Right atrium auricular region (tissue), 2 donors: ENCODE measurements around the gene RPRD2. TPM values are rescaled to one million over a fixed set of nuclear protein-coding genes. Genes with fewer than 3 reads are reported as not detected.
A peak's percentile ranks its signal among the peaks of the same experiment; 100 is the strongest.

ENCODE experiments used
- DNase-seq: peaks from one replicate; pipeline ENCODE4 v3.0.0-alpha.2; 2019; ENCODE audit warnings: low spot score
- H3K27ac ChIP-seq, 2 donors: fragments of 200-600 bp; sonication (generic); 1 replicate in 1 of 2; 2 replicates in 1 of 2; pipeline ENCODE4 v1.5.1; 2016 to 2019
- H3K27me3 ChIP-seq, 2 donors: fragments of 200-600 bp; sonication (generic); one replicate each; pipeline versions ENCODE4 v1.5.1 to v1.6.0; 2017 to 2019
- H3K36me3 ChIP-seq: fragments of 200-600 bp; sonication (generic); one replicate; pipeline ENCODE4 v1.5.1; 2016
- H3K4me1 ChIP-seq, 2 donors: fragments of 200-600 bp; sonication (generic); one replicate each; pipeline versions ENCODE4 v1.5.1 to v1.6.0; 2017 to 2019
- H3K4me3 ChIP-seq, 2 donors: fragments of 200-600 bp; sonication (generic); 1 replicate in 1 of 2; 2 replicates in 1 of 2; pipeline ENCODE4 v1.5.1; 2017 to 2019; ENCODE audit warnings: mild to moderate bottlenecking in 1 of 2, moderate library complexity in 1 of 2
- H3K9me3 ChIP-seq, 2 donors: fragments of 200-600 bp; sonication (generic); one replicate each; pipeline ENCODE4 v1.5.1; 2019
- CTCF ChIP-seq, 2 donors: fragments of 200-600 bp; sonication (generic); IDR thresholded peaks; one replicate each; pipeline ENCODE4 v1.5.1; 2019; ENCODE audit warnings: antibody characterized with exemption in 2 of 2
- total RNA-seq, 2 donors: library from RNA; depleted of rRNA; stranded (reverse); fragments of >200 nt; gene quantifications; one replicate each; pipeline ENCODE4 v1.1.0, GENCODE V29; 2016

The RPRD2 gene
- total RNA-seq, 2 donors from 2014 or later: 18.5 to 24.0 TPM

GRCh38 chr1:150498342-150498741, 134.4 kb downstream of the RPRD2 start:
- DNase-seq: no peak
- Histone ChIP-seq H3K9me3 (no peaks in the 10 kb centered on the region), H3K27ac (no peak overlapping the region), H3K4me1 (no peaks in the 10 kb centered on the region), H3K27me3 (no peaks in the 10 kb centered on the region), H3K36me3 (peaks cover 46% of the 10 kb centered on the region), H3K4me3 (no peak overlapping the region)
- no peak for TF ChIP-seq CTCF (IDR thresholded peaks at IDR 0.05)

- peaks cover 0 to 30% of the 10 kb centered on the region in 2 donors for H3K4me1 ChIP-seq
- H3K4me3 ChIP-seq: no peak overlapping the region
- TF ChIP-seq CTCF (IDR thresholded peaks at IDR 0.05): no peak
- H3K27ac ChIP-seq: no peak overlapping the region
- DNase-seq: no peak
- peaks cover 34% of the 10 kb centered on the region for H3K36me3 ChIP-seq
- H3K9me3 ChIP-seq: no peaks in the 10 kb centered on the region
- no peaks in the 10 kb centered on the region for H3K27me3 ChIP-seq
Measured at GRCh38 chr1:150505431-150505830, 141.5 kb downstream of the RPRD2 start.

- peak within 1 kb of the TSS; percentile 75 to 84 for H3K27ac ChIP-seq
- no peak for TF ChIP-seq CTCF (IDR thresholded peaks at IDR 0.05)
- no peaks in the 10 kb centered on the region for H3K27me3 ChIP-seq
- DNase-seq: peak; percentile 85
- H3K4me3 ChIP-seq: peak within 1 kb of the TSS; percentile 38 to 42
- H3K9me3 ChIP-seq: no peaks in the 10 kb centered on the region
- peaks cover 0 to 33% of the 10 kb centered on the region in 2 donors for H3K4me1 ChIP-seq
- peaks cover 26% of the 10 kb centered on the region for H3K36me3 ChIP-seq
Measured at GRCh38 chr1:150507912-150508864, 144.2 kb downstream of the RPRD2 start, which contains the start of gene ECM1. Gene ECM1 (plus strand): TSS chr1:150508109. CDS start chr1:150508210, 101 bp downstream.

GRCh38 chr1:150508982-150509381, 145.0 kb downstream of the RPRD2 start:
- peaks cover 26% of the 10 kb centered on the region for H3K36me3 ChIP-seq
- H3K27ac ChIP-seq: peak overlapping the region; percentile 75 to 84
- H3K4me3 ChIP-seq: peak overlapping the region; percentile 38 to 42

GRCh38 chr1:150511551-150511950, 147.6 kb downstream of the RPRD2 start:
- DNase-seq: no peak

More at GRCh38 chr1:150508982-150509381, 145.0 kb downstream of the RPRD2 start:
- DNase-seq: no peak
- Histone ChIP-seq H3K4me1 (peaks cover 0 to 33% of the 10 kb centered on the region in 2 donors), H3K27me3 (no peaks in the 10 kb centered on the region), H3K9me3 (no peaks in the 10 kb centered on the region)
- no peak for TF ChIP-seq CTCF (IDR thresholded peaks at IDR 0.05)

More at GRCh38 chr1:150511551-150511950, 147.6 kb downstream of the RPRD2 start:
- Histone ChIP-seq H3K4me3 (no peak overlapping the region), H3K9me3 (no peaks in the 10 kb centered on the region), H3K36me3 (peaks cover under 1% of the 10 kb centered on the region), H3K27ac (no peak overlapping the region), H3K4me1 (peaks cover 0 to 51% of the 10 kb centered on the region in 2 donors), H3K27me3 (no peaks in the 10 kb centered on the region)
- no peak for TF ChIP-seq CTCF (IDR thresholded peaks at IDR 0.05)
